Ectodermal cell (in vitro differentiated cells): ENCODE measurements around the gene DNAL1.

Experiments
- H3K27ac ChIP-seq: 2 replicates; pipeline ENCODE4 v1.7.0; 2013; ENCODE audit warnings: mild to moderate bottlenecking, low read depth, low read length; ENCODE audit not compliant: insufficient read depth, poor library complexity, severe bottlenecking
- H3K27me3 ChIP-seq: 2 replicates; pipeline ENCODE4 v1.7.0; 2013; ENCODE audit warnings: mild to moderate bottlenecking, low read length; ENCODE audit not compliant: insufficient read depth, control insufficient read depth, poor library complexity, severe bottlenecking
- H3K36me3 ChIP-seq: one replicate; pipeline ENCODE4 v1.7.0; 2013; ENCODE audit warnings: low read length; ENCODE audit not compliant: control insufficient read depth, insufficient read depth
- H3K4me1 ChIP-seq: one replicate; pipeline ENCODE4 v1.7.0; 2013; ENCODE audit warnings: low read length; ENCODE audit not compliant: control insufficient read depth, insufficient read depth
- H3K4me3 ChIP-seq: 2 replicates; pipeline ENCODE4 v1.7.0; 2013; ENCODE audit warnings: low read depth, low read length, control low read depth; ENCODE audit not compliant: insufficient read depth
- H3K9me3 ChIP-seq: 2 replicates; pipeline ENCODE4 v1.7.0; 2013; ENCODE audit warnings: mild to moderate bottlenecking, low read length, moderate library complexity; ENCODE audit not compliant: control insufficient read depth
- WGBS, 2 experiments: methylation state at CpG; one replicate each; pipeline ENCODE4 v1.1.7; 2013; ENCODE audit warnings: missing lambda C conversion rate in 2 of 2; 5-methylcytosine and 5-hydroxymethylcytosine counted together

DNAL1 gene

DNA sequence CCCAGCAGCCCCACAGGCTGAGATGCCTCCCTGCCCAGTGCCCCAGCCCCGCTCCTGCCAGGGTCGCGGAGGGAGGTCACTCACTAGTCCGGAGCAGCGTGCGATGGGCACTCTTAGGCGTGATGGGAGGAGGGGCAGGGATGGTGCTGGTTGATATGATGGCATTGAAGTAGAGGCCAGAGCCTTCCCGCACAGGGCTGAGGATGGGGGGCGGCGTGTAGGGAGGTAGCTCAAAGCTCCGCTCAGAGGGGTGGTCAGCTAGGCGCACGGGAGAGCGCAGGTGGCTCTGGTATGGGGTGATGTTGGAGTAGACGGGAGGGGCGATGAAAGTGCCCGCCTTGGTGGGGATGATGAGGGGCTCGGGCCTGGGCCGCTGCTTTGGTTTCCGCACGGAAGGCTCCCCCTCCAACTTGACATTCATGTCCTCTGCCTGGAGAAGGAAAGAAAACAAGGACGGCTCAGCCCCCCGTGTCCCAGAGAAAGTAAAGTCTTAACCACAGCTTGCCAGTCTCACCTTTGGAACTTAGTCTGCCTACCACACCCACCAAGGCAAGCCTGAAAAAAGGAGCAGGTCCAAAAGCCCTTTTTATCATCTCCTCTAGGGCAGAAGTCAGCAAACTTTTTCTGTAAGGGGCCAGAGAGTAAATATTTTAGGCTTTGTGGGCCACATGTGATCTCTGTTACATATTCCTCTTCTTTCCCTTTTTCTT lies 84.9 kb downstream of the DNAL1 start:
- WGBS, 2 experiments = 97% methylated on average over 23 of the region's 23 CpGs
- H3K4me3 ChIP-seq = no peak overlapping the region
- no peaks in the 10 kb centered on the region for H3K4me1 ChIP-seq
- H3K27me3 ChIP-seq = no peaks in the 10 kb centered on the region
- H3K36me3 ChIP-seq = no peaks in the 10 kb centered on the region
- no peaks in the 10 kb centered on the region for H3K9me3 ChIP-seq
- H3K27ac ChIP-seq = no peak overlapping the region

DNA sequence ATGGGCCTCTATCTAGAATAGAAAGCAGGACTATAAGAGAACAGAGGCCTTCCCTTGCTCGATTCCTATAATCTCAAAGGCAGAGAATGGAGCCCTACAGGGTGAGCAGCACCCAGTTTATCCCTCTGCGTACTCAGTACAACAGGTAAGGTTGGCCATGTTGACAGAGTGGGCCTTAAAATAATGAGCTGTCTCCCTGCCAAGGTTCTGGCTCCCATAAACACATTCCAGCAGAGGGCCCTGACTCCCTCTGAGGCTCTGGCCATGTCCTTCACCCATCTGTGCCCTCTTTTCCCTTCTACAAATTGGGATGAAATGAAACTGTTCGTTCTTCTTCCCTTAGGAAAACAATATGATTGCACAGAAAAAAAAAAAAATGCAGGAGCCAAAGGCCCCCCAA lies 86.3 kb downstream of the DNAL1 start:
- 94 to 98% methylated on average over 3 of the region's 3 CpGs for WGBS, 2 experiments
- H3K9me3 ChIP-seq = no peaks in the 10 kb centered on the region
- H3K4me1 ChIP-seq = no peaks in the 10 kb centered on the region

DNA sequence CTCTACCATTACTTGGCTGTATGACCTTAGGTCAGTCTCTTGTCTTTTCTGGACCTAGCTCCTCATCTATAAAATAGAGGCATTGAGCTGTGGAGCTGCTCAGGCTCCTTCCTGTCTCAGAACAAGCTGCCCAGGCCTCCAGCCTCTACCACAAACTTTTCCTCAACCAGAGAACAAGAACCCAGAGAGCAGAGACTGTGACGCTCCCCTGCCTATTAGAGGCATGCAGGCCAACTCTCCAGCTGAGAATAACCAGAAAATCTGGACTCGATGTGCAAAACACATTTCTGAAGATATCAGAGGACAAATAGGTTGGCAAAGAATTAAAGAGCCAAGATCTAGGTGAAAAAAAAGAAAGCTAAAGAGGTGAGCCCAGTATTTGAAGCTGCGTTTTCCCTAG lies 87.2 kb downstream of the DNAL1 start:
- Histone ChIP-seq H3K9me3 (no peaks in the 10 kb centered on the region), H3K27me3 (no peaks in the 10 kb centered on the region), H3K36me3 (no peaks in the 10 kb centered on the region), H3K4me1 (no peaks in the 10 kb centered on the region), H3K27ac (no peak overlapping the region), H3K4me3 (no peak overlapping the region)
- WGBS, 2 experiments = 95 to 97% methylated on average over 3 of the region's 3 CpGs

More for the DNA sequence above, 86.3 kb downstream of the DNAL1 start:
- no peak overlapping the region for H3K4me3 ChIP-seq
- H3K27me3 ChIP-seq = no peaks in the 10 kb centered on the region
- H3K27ac ChIP-seq = no peak overlapping the region
- H3K36me3 ChIP-seq = no peaks in the 10 kb centered on the region

- H3K36me3 ChIP-seq = no peaks in the 10 kb centered on the region
Measured at GRCh38 chr14:73736842-73737241, 92.1 kb downstream of the DNAL1 start.

DNA sequence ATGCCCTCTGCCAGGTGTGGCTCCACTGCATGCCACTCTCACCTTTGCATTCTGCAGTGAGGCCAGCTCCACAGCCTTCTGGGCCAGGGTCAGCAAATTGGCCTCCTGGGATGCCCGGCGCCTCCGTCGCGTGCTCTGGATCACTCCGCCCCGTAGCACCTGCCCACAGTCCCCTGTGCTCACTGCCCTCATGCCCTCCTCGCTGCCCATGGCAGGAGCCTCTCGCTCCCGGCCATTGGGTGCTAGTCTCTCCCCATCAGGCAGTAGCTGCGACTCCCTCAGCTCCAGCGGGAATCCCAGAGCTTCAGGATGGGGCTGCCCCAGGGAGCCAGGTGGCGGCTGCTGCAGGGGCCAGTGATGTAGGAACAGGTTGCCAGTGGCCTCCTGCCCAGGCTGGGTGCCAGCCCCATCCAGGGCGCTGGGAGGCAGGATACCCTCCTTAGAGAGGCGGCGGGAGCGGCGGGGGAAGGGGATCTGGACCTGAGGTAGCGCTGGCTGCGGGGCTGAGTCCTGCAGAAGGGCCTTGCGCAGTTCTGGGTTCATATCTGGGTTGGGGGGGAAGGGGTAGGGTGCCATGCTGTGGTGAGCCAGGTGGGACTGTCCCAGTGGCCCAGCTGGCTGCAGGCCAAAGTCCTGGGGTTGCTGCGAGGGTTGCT lies 93.9 kb downstream of the DNAL1 start:
- Histone ChIP-seq H3K4me3 (no peak overlapping the region), H3K36me3 (no peaks in the 10 kb centered on the region), H3K4me1 (peaks cover 40% of the 10 kb centered on the region), H3K27ac (no peak overlapping the region), H3K9me3 (no peaks in the 10 kb centered on the region), H3K27me3 (no peaks in the 10 kb centered on the region)
- WGBS, 2 experiments = 95 to 98% methylated on average over 22 of the region's 22 CpGs

More at GRCh38 chr14:73736842-73737241, 92.1 kb downstream of the DNAL1 start:
- H3K27ac ChIP-seq = no peak overlapping the region
- H3K27me3 ChIP-seq = no peaks in the 10 kb centered on the region
- H3K9me3 ChIP-seq = no peaks in the 10 kb centered on the region
- H3K4me3 ChIP-seq = no peak overlapping the region
- peaks cover 22% of the 10 kb centered on the region for H3K4me1 ChIP-seq
- WGBS, 2 experiments = 92 to 93% methylated on average over 12 to 13 of the region's 13 CpGs

DNA sequence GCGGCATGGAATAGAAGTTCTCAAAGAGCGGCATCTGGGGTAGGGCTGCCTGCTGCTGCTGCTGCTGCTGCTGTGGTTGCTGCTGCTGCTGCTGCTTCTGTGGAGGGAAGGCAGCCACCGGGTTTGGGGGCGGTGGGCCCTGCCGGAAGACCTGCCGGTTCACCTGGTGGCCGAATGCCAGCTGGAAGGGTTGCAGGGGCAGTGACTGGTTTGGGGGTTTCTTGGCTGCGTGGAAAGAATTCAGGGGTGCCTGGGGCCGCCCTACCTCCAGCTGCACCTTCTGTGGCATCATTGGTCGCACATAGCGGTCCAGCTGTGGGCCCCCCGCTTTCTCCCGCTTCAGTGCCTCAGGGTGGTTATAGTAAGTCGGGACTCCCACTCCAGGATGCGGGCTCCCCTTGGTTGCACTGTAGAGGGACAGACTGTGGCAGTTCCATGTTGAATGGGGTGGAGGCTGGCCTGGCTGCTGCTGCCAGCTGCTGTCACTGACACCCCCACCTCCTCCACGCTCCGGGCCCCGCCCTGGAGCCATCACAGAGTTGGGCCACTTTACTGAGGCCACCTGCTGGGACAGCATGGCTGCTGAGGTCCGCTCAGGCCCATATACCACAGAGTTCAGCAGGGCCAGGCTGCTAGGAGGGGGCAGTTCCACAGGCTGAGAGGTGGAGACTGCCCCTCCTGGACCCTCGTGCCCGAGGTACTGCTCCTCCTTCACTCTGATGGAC lies 94.5 kb downstream of the DNAL1 start:
- Histone ChIP-seq H3K36me3 (no peaks in the 10 kb centered on the region), H3K27ac (no peak overlapping the region), H3K9me3 (no peaks in the 10 kb centered on the region), H3K4me3 (no peak overlapping the region), H3K27me3 (no peaks in the 10 kb centered on the region), H3K4me1 (peaks cover 47% of the 10 kb centered on the region)
- 92 to 93% methylated on average over 21 of the region's 21 CpGs for WGBS, 2 experiments

DNA sequence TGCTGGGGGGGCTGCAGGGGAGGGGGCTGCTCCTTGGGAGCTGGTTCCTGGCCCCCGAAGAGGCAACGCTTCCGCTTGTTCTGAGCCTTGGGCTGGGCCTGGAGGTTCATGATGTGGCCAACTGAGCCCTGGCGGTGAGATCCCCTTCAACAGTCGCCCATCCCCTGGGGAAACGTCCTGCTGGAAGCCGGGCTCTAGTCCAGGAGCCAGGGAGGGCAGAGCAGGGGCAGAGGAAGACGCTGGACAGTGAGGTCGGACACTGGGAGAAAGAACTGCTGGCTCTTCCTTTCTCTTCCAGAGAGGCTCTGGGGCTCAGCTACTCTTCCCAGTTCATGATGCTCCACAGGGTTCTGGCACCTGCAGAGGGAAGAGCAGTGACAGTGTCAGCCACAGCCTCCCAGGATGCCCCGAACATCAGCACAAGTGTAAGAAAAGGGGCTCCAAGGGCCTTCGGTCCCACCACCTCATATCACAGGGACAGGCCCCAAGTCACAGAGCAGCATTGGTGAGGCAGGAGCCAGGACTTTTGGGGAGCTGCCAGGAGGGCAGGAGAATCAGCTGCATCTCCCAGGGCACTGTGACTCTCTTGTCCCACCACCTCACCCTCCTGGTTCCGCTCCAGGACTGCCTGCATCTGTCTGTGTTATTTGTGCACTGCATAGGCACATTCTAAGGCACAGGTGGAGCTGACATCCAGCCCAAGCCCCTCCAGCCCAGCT lies 95.3 kb downstream of the DNAL1 start:
- Histone ChIP-seq H3K27ac (no peak overlapping the region), H3K27me3 (no peaks in the 10 kb centered on the region), H3K4me1 (peaks cover 47% of the 10 kb centered on the region), H3K4me3 (no peak overlapping the region), H3K36me3 (no peaks in the 10 kb centered on the region), H3K9me3 (no peaks in the 10 kb centered on the region)
- 92 to 93% methylated on average over 12 of the region's 12 CpGs for WGBS, 2 experiments

GRCh38 chr14:73740618-73741326 lies 96.0 kb downstream of the DNAL1 start:
- peaks cover 51% of the 10 kb centered on the region for H3K4me1 ChIP-seq
- no peaks in the 10 kb centered on the region for H3K36me3 ChIP-seq
- H3K27ac ChIP-seq = peak overlapping the region; percentile 69

GRCh38 chr14:73741386-73741875 lies 96.6 kb downstream of the DNAL1 start:
- H3K27me3 ChIP-seq = no peaks in the 10 kb centered on the region
- peaks cover 58% of the 10 kb centered on the region for H3K4me1 ChIP-seq
- no peak overlapping the region for H3K4me3 ChIP-seq
- 8 to 10% methylated on average over 12 of the region's 12 CpGs for WGBS, 2 experiments
- peak overlapping the region; percentile 69 for H3K27ac ChIP-seq
- no peaks in the 10 kb centered on the region for H3K9me3 ChIP-seq
- no peaks in the 10 kb centered on the region for H3K36me3 ChIP-seq

More at GRCh38 chr14:73740618-73741326, 96.0 kb downstream of the DNAL1 start:
- no peaks in the 10 kb centered on the region for H3K9me3 ChIP-seq
- 62 to 66% methylated on average over 9 of the region's 9 CpGs for WGBS, 2 experiments
- no peaks in the 10 kb centered on the region for H3K27me3 ChIP-seq
- no peak overlapping the region for H3K4me3 ChIP-seq
